ENCODE measurements around the gene STON2. TPM values are rescaled to one million over a fixed set of nuclear protein-coding genes. Genes with fewer than 3 reads are reported as not detected.
"Not testable (repeated sequence)": the region's sequence is repeated elsewhere in the genome, so short reads cannot be mapped to it uniquely, and the experiment has no call there.

The STON2 gene
- total RNA-seq, 1 experiment from 2014 or later: 8.6 TPM

DNA sequence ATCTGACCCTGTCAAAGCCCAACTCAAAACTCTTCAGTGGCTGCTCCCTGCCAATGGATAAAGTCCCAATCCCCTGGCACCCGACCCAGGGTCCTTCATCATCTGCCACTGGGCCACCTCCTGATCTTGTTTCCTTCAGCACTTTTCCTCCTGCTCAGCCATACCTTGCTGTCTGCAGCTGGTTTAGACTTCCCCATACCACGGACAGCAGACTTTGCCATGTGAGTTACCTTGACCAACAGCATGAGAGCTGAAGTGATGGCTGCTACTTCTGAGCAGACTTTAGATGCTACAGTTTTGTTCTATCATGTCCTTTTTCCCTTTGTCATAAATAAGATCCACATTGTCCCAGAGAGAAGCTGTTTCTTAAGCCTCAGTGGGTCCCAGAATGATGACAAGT lies 33.3 kb upstream of the STON2 start:
- TF ChIP-seq CTCF (conservative IDR thresholded peaks at IDR 0.05; ENCODE audit: low read depth, low read length): no peak
- TF ChIP-seq EZH2 (IDR thresholded peaks at IDR 0.05; ENCODE audit: borderline replicate concordance, low read depth, low read length, poor library complexity, severe bottlenecking): no peak
- DNase-seq (ENCODE audit: low spot score): no peak
- ChIA-PET POLR2A (ENCODE audit: low non-redundant PET) (no interaction called here), CTCF (no interaction called here)
- Histone ChIP-seq H3K36me3 (ENCODE audit: insufficient read depth, low read length, poor library complexity, severe bottlenecking) (no peaks in the 10 kb centered on the region), H3K27ac (ENCODE audit: low read depth, low read length, poor library complexity, severe bottlenecking) (no peak overlapping the region), H3K4me3 (ENCODE audit: low read depth, low read length, poor library complexity, severe bottlenecking) (no peak overlapping the region), H3K27me3 (replicated peaks; ENCODE audit: insufficient read depth, low read depth, low read length, poor library complexity) (peaks cover 21% of the 10 kb centered on the region), H3K4me1 (ENCODE audit: insufficient read depth, low read length, poor library complexity, severe bottlenecking) (peaks cover 20% of the 10 kb centered on the region), H3K9me3 (ENCODE audit: low read depth, low read length, poor library complexity, severe bottlenecking) (no peaks in the 10 kb centered on the region)
- BruUV-seq (replicated peaks): no TSS peak
- intact Hi-C loops (cut with micrococcal nuclease; ENCODE audit: unreplicated experiment): no loop called here

GRCh38 chr14:81432219-81432661 lies 32.1 kb upstream of the STON2 start:
- POLR2A ChIA-PET (ENCODE audit: low non-redundant PET): no interaction called here
- no TSS peak for BruUV-seq (replicated peaks)
- H3K36me3 ChIP-seq (ENCODE audit: insufficient read depth, low read length, poor library complexity, severe bottlenecking): no peaks in the 10 kb centered on the region
- DNase-seq (ENCODE audit: low spot score): no peak
- CTCF ChIA-PET: no interaction called here
- H3K9me3 ChIP-seq (ENCODE audit: low read depth, low read length, poor library complexity, severe bottlenecking): no peaks in the 10 kb centered on the region
- H3K27me3 ChIP-seq (replicated peaks; ENCODE audit: insufficient read depth, low read depth, low read length, poor library complexity): peaks cover 18% of the 10 kb centered on the region
- H3K4me1 ChIP-seq (ENCODE audit: insufficient read depth, low read length, poor library complexity, severe bottlenecking): peaks cover 26% of the 10 kb centered on the region
- intact Hi-C loops (cut with micrococcal nuclease; ENCODE audit: unreplicated experiment): no loop called here
- no peak overlapping the region for H3K27ac ChIP-seq (ENCODE audit: low read depth, low read length, poor library complexity, severe bottlenecking)
- TF ChIP-seq CTCF (conservative IDR thresholded peaks at IDR 0.05; ENCODE audit: low read depth, low read length) (no peak), EZH2 (IDR thresholded peaks at IDR 0.05; ENCODE audit: borderline replicate concordance, low read depth, low read length, poor library complexity, severe bottlenecking) (no peak)
- no peak overlapping the region for H3K4me3 ChIP-seq (ENCODE audit: low read depth, low read length, poor library complexity, severe bottlenecking)

DNA sequence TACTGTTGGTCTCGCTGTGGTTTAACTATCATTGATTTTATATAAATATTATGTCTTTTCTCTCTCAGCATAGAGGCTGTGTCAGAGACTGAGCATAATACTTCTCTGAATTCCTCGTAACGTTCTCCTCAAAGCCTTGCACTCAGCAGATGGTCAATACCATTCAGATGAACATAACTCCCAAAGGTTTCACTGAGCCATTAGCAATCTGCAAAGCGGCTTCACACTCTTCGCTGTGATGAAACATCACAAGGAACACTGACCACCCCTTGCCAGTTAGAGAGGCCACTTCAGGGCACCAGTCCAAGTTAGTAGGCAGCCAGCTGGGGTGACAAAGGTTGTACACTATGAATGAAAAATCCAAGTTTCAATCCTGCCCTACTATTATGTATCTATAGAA lies 30.1 kb upstream of the STON2 start:
- POLR2A ChIA-PET (ENCODE audit: low non-redundant PET): no interaction called here

DNA sequence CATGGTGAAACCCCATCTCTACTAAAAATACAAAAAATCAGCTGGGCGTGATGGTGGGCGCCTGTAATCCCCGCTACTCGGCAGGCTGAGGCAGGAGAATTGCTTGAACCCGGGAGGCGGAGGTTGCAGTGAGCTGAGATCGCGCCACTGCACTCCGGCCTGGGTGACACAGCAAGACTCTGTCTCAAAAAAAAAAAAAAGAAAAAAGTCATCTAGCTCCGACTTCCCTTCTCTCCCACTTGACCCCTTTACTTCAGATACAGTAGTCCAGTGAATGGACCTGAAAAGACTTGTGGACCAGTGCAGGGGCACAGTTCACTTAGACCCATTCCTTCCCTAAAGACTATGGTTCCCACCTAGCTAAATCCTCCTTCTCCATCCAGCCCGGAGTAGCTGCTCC lies 29.6 kb upstream of the STON2 start:
- H3K27ac ChIP-seq (ENCODE audit: low read depth, low read length, poor library complexity, severe bottlenecking); intact Hi-C loops (cut with micrococcal nuclease; ENCODE audit: unreplicated experiment); BruUV-seq (replicated peaks); DNase-seq (ENCODE audit: low spot score); CTCF ChIA-PET; POLR2A ChIA-PET (ENCODE audit: low non-redundant PET); H3K9me3 ChIP-seq (ENCODE audit: low read depth, low read length, poor library complexity, severe bottlenecking); H3K4me3 ChIP-seq (ENCODE audit: low read depth, low read length, poor library complexity, severe bottlenecking); H3K27me3 ChIP-seq (replicated peaks; ENCODE audit: insufficient read depth, low read depth, low read length, poor library complexity); H3K36me3 ChIP-seq (ENCODE audit: insufficient read depth, low read length, poor library complexity, severe bottlenecking): not testable (repeated sequence)
- peaks cover 19% of the 10 kb centered on the region for H3K4me1 ChIP-seq (ENCODE audit: insufficient read depth, low read length, poor library complexity, severe bottlenecking)

More for the DNA sequence above, 30.1 kb upstream of the STON2 start:
- CTCF ChIA-PET: no interaction called here
- TF ChIP-seq CTCF (conservative IDR thresholded peaks at IDR 0.05; ENCODE audit: low read depth, low read length) (no peak), EZH2 (IDR thresholded peaks at IDR 0.05; ENCODE audit: borderline replicate concordance, low read depth, low read length, poor library complexity, severe bottlenecking) (no peak)
- intact Hi-C loops (cut with micrococcal nuclease; ENCODE audit: unreplicated experiment): no loop called here
- Histone ChIP-seq H3K36me3 (ENCODE audit: insufficient read depth, low read length, poor library complexity, severe bottlenecking) (no peaks in the 10 kb centered on the region), H3K4me1 (ENCODE audit: insufficient read depth, low read length, poor library complexity, severe bottlenecking) (peaks cover 24% of the 10 kb centered on the region), H3K27ac (ENCODE audit: low read depth, low read length, poor library complexity, severe bottlenecking) (no peak overlapping the region), H3K9me3 (ENCODE audit: low read depth, low read length, poor library complexity, severe bottlenecking) (no peaks in the 10 kb centered on the region), H3K4me3 (ENCODE audit: low read depth, low read length, poor library complexity, severe bottlenecking) (no peak overlapping the region), H3K27me3 (replicated peaks; ENCODE audit: insufficient read depth, low read depth, low read length, poor library complexity) (peaks cover 9% of the 10 kb centered on the region)
- no peak for DNase-seq (ENCODE audit: low spot score)
- BruUV-seq (replicated peaks): no TSS peak

Data from A673 (cell line).